Mammary epithelial cell (primary cell): ENCODE results near the gene MAJIN.

ENCODE experiments used
- CTCF ChIP-seq, 2 donors: IDR thresholded peaks in 1 of 2; conservative IDR thresholded peaks in 1 of 2; 2 replicates each; pipeline ENCODE4 v1.5.1; 2011 to 2012; ENCODE audit warnings: inconsistent platforms in 2 of 2, low read length in 2 of 2, mild to moderate bottlenecking in 2 of 2, control low read depth in 1 of 2, low read depth in 1 of 2; ENCODE audit not compliant: insufficient read depth in 1 of 2; ENCODE audit errors: extremely low read depth in 1 of 2
- EZH2 ChIP-seq: IDR thresholded peaks from 2 replicates; pipeline ENCODE4 v1.6.1; 2012; ENCODE audit warnings: low read length, inconsistent platforms, borderline replicate concordance

- no peak for TF ChIP-seq EZH2
- TF ChIP-seq CTCF (conservative IDR thresholded peaks at IDR 0.05 in 1 of 2, IDR thresholded peaks at IDR 0.05 in 1 of 2; ENCODE audit: extremely low read depth in 1 of 2, insufficient read depth in 1 of 2, low read depth in 1 of 2, low read length in 2 of 2), result no peak
Measured at GRCh38 chr11:64898541-64898940, 73.4 kb downstream of the MAJIN start.
